Dermis microvascular lymphatic vessel endothelial cell (primary cell): Measurements from ENCODE around the gene SCRN2. TPM values are rescaled to one million over a fixed set of nuclear protein-coding genes. Genes with fewer than 3 reads are reported as not detected.

Source experiments
- DNase-seq, 2 donors: peaks; one replicate each; pipeline versions ENCODE4 v3.0.0 to v3.0.0-alpha.2; 2010; ENCODE audit warnings: low read depth in 2 of 2
- total RNA-seq: library from RNA; depleted of rRNA; stranded (reverse); fragments of >200 nt; gene quantifications from 2 replicates; pipeline ENCODE4 v1.2.1, GENCODE V29; 2014

Gene SCRN2
- 24.1 and 33.3 TPM in 2 replicates for total RNA-seq

GRCh38 chr17:47840742-47841487 lies at the start of gene SCRN2:
Gene SCRN2 (minus strand): TSS chr17:47841273. CDS start chr17:47840843, 430 bp downstream.
- peak; percentile 61 to 83 for DNase-seq

DNA sequence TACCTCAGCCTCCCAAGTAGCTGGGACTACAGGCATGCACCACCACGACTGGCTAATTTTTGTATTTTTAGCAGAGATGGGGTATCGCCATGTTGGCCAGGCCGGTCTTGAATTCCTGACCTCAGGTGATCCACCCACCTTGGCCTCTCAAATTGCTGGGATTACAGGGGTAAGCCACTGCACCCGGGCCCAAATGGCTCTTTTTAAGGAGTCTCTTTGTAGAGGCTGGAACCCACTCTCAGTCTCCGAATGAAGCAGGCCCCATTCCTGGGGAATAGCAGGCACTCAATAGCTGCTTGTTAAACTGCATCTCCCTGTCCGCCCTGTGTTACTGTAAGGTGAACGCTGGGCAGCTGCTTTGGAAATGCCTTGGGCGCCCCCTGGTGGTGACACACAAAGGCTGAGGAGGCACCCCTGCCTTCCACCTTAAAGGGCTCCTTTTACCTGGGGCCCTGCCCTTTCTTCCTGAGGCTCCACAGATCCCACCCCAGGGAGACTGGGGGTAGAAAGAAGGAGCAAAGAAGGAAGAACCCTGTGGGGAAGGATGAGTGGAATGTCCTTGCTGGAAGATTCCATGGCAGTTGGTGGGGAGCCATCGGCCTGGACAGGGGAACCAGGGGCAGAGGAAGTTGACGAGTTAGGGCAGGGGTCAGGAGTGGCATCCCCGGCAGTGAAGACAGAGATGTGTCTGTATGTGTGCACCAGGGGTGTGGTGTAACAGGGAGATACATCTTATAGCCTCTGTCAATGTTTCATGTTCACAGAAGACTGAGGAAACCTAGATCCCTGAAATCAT lies 48.9 kb upstream of the SCRN2 start:
- peak; percentile 64 to 85 for DNase-seq

DNA sequence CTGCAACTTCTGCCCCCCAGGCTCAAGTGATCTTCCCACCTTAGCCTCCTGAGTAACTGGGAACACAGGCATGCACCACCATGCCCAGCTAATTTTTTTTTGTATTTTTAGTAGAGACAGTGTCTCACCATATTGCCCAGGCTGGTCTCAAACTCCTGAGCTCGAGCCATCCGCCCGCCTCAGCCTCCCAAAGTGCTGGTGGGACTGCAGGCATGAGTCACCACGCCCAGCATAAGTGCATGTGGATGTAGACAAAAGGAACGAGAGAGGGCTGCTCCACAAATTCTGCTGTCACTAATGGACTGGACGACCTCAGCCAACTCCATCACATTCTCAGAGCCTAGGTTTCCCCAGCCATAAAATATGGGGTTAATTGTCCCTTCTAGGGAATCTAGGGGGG lies 47.2 kb upstream of the SCRN2 start:
- DNase-seq = no peak

DNA sequence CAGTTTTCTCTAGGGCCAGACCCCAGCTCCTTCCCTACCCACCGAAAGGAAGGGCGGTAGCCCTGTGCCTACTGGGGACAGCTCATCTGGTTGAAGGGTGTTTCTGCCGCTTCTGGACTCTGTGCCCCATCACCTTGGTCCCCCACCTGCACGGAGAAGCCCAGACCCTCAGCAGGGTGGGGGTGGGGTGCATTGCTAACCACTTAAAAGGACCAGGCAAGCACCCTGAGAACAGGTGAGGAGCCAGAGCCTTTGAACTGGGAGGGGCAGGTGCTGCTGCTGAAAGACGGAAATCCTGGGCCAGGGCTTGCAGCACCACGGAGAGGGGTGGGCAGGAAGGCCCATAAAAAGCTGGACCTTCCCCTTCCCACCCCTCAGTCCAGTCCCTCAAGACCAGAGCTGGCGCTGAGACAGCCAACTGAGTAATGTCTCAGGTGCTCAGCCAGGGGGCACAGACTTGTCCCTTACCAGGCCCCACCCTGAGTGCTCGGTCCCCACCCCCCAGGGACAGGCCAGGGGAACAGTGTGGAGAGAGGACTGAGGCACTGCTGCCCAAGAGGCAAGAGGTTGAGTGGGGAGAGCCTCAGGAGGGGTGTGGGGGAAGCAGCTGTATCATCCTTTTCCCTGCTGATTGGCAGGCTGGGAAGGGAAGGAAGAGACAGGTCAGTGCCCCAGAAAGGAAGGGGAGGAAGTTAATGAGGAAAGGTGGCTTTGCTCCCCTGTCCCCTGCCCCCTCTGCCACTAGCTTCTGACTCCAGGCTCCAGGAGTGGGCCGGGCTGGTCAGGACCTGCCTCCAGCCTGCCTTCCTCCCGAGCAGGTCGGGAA lies 44.0 kb upstream of the SCRN2 start:
- no peak for DNase-seq

DNA sequence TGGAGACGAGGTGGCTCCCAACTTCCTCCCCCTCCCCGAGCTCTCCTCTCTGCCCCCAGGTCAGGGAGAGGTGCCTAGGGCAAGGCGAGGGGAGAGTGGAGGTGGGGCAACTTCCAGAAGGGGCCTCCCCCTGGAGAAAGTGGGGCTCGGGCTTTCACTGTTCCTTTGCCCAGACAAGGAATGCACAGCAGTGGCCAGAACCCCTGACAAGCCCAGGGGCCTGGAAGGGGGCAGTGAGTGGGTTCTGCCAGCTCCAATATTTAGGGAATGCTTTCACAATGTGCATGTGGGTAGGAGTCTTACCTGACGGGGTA lies 43.3 kb upstream of the SCRN2 start:
- DNase-seq = no peak

DNA sequence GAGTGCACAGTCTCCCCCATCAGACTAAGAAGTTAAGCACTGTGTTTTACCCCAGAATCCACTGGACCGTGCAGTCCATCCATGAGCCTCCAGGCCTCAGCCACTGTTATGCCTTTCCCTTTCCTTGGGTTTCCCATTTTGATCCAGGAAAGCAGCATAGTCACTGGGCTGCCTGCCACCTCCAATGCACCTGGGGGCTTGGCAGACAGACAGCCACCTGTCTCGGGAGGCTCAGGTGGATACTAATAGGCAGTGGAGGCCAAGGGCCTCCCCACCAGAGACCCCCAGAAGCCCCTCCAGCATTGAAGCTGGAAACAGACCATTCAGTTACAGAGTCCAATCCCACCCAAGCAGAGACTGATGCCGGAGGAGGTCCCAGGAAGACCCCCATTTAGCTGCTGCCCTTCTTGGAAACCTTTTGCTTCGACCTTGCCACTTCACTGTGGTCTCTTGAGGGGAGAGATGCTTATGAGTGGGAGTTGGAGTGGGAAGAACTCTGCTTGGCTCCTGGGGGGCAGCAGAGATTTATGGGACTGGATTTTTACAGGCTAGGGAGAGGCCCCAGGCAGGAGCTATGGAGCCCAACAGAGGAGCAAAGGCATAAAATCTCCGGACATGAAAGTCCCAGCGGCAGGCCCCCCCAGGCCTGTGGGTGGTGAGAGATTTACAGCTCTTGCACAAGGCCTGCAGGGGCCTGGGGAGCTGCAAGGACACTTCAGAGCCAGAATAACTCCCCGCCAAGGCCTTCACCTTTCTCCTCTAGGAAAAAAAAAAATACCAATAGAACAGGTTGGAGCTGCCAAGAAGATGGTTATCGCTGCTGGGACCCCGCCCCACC lies 42.7 kb upstream of the SCRN2 start:
- no peak for DNase-seq

- no peak for DNase-seq
Measured at GRCh38 chr17:47882695-47883588, 41.9 kb upstream of the SCRN2 start.

GRCh38 chr17:47882247-47882646 lies 41.2 kb upstream of the SCRN2 start:
- DNase-seq = peak; percentile 27 to 44

- no peak for DNase-seq
Measured at GRCh38 chr17:47879776-47880454, 38.8 kb upstream of the SCRN2 start.

GRCh38 chr17:47879028-47879585 lies 38.0 kb upstream of the SCRN2 start:
- peak in 1 of 2 donors; percentile 32 for DNase-seq

DNA sequence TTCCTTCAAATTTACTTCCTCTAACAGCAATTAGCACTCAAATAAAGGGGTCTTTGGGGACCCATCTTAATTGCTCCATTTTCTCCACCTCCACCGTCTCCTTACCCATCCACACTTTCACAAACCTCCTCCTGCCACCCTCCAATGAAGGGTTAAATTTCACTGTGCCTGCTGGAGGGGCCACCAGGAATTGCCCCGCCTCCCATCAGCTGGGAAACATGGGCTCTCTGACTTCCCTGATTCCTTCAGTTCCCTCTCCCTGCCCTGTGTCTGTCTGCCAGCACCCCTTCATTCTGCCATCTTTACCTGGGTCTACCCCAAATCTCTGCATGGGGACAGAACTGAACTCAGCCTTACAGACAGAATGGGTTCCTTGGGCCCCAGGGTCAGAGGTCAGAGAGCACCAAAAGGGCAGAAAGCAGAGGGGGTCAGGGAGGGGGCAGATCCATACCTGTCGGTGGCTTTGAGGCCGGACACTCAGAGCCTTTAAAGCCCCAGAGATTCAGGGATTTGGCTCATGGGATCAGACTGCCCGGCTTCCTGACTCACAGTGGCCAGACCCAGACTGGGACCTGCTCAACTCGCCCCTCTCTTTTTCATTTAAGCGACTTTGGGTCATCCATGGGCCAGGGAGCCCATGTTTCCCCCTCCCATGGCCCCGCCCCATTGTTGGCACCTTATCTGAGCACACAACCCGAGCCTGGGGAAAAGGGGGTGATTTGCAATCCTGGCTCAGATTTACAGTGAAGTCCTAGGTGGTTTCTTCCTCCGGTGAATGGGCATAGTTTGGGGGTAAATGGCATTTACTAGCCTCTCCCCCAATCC lies 37.3 kb upstream of the SCRN2 start:
- no peak for DNase-seq

GRCh38 chr17:47877368-47878034 lies 36.4 kb upstream of the SCRN2 start:
- DNase-seq = no peak

- DNase-seq = no peak
Measured at GRCh38 chr17:47875011-47875985, 34.2 kb upstream of the SCRN2 start.

DNA sequence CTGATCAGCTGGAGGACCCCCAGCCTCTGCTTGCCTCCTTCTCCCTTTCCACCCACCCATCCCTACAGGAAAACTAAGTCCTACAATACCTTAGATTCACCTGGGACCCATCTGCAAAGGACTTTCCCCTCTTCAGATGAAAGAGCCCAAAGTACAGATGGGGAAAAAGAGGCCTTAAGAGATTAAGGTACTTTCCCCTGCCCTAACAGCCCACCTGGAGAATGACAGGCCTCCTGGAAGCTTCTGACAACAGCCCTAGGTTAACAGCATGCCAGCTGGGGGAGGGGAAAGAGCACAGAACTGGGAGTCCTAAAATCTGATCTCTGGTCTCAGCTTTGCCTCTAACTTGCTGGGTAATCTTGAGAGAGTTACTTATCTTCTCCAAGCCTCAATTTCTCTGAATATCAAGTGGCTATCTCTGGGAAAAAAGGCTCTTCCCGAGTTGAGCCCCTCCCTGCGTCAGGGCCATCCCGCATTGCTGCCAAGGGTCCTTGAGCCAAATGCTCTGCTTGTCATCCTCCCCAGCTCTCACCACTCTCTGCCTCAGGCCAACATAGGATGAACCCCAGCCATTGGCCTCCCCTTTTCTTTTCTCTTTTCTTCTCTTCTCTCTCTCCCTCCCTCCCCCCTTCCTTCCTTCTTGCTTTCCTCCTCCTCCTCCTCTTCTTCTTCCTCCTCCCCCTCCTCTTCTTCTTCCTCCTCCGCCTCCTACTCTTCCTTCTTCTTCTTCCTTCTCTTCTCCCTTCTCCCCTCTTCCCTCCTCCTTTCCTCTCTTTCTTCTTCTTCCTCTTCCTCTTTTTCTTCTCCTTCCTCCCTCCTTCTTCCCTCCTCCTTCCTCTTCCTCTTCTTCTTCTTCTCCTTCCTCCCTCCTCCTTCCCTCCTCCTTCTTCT lies 32.4 kb upstream of the SCRN2 start:
- no peak for DNase-seq

DNA sequence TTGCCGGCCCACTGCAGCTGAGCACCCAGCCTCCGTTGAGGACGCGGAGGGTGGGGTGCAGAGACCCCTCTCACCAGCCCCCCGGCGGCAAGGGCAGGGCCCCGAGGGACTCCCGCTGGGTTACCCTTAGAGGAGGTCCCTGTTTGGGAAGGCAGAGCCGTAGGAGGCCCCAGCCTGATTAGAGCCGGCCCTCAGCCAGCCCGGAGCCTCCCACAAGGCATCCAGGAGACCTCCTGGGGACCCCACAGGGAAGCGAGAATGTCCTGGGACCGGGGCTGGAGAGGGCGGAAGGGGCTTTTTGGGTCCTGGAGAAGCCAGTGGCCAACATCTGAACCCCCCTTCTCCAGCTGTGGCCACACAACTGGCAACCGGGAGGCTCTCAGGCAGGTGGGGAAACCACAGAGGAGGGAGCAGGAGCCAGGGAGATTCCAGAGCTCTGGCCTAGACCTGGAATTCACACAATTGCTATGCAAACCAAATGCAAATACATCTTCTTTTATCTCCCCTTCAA lies 31.6 kb upstream of the SCRN2 start:
- no peak for DNase-seq
